ENCODE measurements around the gene UACA.

UACA gene

DNA sequence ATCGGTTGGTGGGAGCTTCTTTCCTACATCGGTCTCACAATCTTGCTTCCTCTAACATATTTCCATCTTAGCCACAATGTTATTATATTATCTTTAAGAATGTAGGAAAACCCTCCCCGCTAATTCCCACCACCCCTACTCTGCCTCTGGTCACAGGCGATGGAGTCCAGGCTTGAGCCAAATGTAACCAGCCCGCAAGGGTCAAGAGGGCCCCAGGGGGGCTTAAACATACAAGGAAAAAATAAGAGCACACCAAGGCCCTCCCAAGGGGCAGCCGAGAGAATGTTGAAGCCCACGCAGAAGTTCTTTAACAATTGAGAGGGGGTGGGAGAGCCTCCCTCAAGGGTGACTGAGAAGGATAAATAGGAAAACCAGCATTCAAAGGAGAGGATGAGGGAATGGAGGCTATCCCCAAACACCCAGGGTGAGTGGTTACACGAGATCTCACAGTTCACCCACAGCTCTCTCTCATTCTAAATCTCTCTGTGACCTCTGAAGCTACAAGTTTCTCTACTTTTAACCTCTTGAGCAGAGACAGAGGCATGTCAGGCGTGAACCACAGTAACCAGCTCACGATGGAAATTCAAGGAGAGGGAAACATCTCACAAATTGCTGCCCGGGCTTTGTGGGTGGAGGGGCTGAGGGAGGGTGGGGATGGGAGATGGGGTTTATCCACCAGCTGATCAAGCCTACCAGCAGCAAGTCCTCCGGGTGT lies 31.4 kb upstream of the UACA start:
- Histone ChIP-seq H3K9me3 (ENCODE audit: insufficient read depth, low read depth, low read length) (no peaks in the 10 kb centered on the region), H3K36me3 (ENCODE audit: insufficient read depth, low read length) (no peaks in the 10 kb centered on the region), H3K4me3 (ENCODE audit: low read length, poor library complexity, severe bottlenecking) (no peak overlapping the region), H3K27me3 (ENCODE audit: insufficient read depth, low read length, poor library complexity, severe bottlenecking) (no peaks in the 10 kb centered on the region), H2AFZ (ENCODE audit: low read length) (no peak overlapping the region), H3F3A (ENCODE audit: low read depth) (no peaks in the 10 kb centered on the region), H3K79me2 (ENCODE audit: insufficient read depth, low read length) (no peaks in the 10 kb centered on the region), H3K4me2 (ENCODE audit: low read depth, low read length, poor library complexity, severe bottlenecking) (no peak overlapping the region), H4K20me1 (ENCODE audit: insufficient read depth, low read length, poor library complexity, severe bottlenecking) (no peaks in the 10 kb centered on the region), H3K4me1 (ENCODE audit: insufficient read depth, low read length, poor library complexity, severe bottlenecking) (no peaks in the 10 kb centered on the region), H3K9me2 (replicated peaks; ENCODE audit: low read depth, low read length) (no peaks in the 10 kb centered on the region), H3K9ac (ENCODE audit: low read depth, low read length, poor library complexity, severe bottlenecking) (no peak overlapping the region)
- TF ChIP-seq, protein P1, sequence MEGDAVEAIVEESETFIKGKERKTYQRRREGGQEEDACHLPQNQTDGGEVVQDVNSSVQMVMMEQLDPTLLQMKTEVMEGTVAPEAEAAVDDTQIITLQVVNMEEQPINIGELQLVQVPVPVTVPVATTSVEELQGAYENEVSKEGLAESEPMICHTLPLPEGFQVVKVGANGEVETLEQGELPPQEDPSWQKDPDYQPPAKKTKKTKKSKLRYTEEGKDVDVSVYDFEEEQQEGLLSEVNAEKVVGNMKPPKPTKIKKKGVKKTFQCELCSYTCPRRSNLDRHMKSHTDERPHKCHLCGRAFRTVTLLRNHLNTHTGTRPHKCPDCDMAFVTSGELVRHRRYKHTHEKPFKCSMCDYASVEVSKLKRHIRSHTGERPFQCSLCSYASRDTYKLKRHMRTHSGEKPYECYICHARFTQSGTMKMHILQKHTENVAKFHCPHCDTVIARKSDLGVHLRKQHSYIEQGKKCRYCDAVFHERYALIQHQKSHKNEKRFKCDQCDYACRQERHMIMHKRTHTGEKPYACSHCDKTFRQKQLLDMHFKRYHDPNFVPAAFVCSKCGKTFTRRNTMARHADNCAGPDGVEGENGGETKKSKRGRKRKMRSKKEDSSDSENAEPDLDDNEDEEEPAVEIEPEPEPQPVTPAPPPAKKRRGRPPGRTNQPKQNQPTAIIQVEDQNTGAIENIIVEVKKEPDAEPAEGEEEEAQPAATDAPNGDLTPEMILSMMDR (conservative IDR thresholded peaks at IDR 0.05; ENCODE audit: low read length), result no peak
- no peak for TF ChIP-seq EZH2phosphoT487 (IDR thresholded peaks at IDR 0.05; ENCODE audit: borderline replicate concordance)

DNA sequence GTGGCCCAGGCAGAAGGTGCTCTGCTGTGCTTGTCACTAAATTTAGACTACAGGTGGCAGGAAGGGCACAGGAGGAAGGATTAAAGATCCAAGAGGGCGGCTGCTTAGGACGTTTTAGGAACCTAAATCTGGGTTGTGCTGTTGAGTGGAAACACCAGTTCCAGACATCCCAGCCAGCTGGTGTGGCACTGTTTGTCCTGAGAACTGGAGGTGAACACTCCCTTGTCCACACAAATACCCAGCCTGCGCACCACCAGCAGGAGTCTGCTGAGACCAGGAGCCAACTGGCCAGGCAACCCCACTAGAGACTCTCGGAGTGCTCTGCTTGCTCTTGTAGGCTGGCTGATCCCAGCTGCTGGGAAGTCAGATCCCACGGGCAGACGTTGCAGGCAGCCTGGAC lies 30.3 kb upstream of the UACA start:
- TF ChIP-seq, protein P1 (conservative IDR thresholded peaks at IDR 0.05; ENCODE audit: low read length), result no peak
- TF ChIP-seq EZH2phosphoT487 (IDR thresholded peaks at IDR 0.05; ENCODE audit: borderline replicate concordance), result no peak
- no peaks in the 10 kb centered on the region for H3K36me3 ChIP-seq (ENCODE audit: insufficient read depth, low read length)
- H3K9me2 ChIP-seq (replicated peaks; ENCODE audit: low read depth, low read length), result no peaks in the 10 kb centered on the region
- no peaks in the 10 kb centered on the region for H3K4me1 ChIP-seq (ENCODE audit: insufficient read depth, low read length, poor library complexity, severe bottlenecking)
- H3F3A ChIP-seq (ENCODE audit: low read depth), result no peaks in the 10 kb centered on the region
- no peak overlapping the region for H3K9ac ChIP-seq (ENCODE audit: low read depth, low read length, poor library complexity, severe bottlenecking)
- H4K20me1 ChIP-seq (ENCODE audit: insufficient read depth, low read length, poor library complexity, severe bottlenecking), result no peaks in the 10 kb centered on the region
- no peaks in the 10 kb centered on the region for H3K79me2 ChIP-seq (ENCODE audit: insufficient read depth, low read length)
- no peaks in the 10 kb centered on the region for H3K27me3 ChIP-seq (ENCODE audit: insufficient read depth, low read length, poor library complexity, severe bottlenecking)
- H2AFZ ChIP-seq (ENCODE audit: low read length), result no peak overlapping the region
- H3K4me3 ChIP-seq (ENCODE audit: low read length, poor library complexity, severe bottlenecking), result no peak overlapping the region
- H3K9me3 ChIP-seq (ENCODE audit: insufficient read depth, low read depth, low read length), result no peaks in the 10 kb centered on the region
- H3K4me2 ChIP-seq (ENCODE audit: low read depth, low read length, poor library complexity, severe bottlenecking), result no peak overlapping the region

DNA sequence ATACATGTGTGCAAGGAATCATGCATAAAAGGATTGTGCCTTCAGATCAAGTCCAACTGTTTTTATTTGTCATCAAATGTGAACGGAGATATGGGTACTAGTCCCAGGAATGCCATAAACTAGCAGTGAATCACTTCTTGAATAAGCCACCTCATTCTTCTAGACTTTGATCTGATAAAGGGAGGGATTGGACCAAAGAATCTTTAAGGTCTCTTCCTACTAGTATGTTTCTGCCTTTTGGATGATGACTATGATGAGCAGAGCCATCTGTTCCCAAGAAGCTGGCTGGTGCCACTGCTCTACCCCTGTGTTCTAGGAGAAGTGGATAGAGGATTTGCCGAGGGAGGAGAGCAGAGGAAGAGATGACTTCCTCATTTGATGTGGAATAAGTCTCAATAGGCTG lies 28.8 kb upstream of the UACA start:
- H3F3A ChIP-seq (ENCODE audit: low read depth), result no peaks in the 10 kb centered on the region
- no peak overlapping the region for H2AFZ ChIP-seq (ENCODE audit: low read length)
- H3K36me3 ChIP-seq (ENCODE audit: insufficient read depth, low read length), result no peaks in the 10 kb centered on the region
- H3K4me2 ChIP-seq (ENCODE audit: low read depth, low read length, poor library complexity, severe bottlenecking), result no peak overlapping the region
- no peak overlapping the region for H3K9ac ChIP-seq (ENCODE audit: low read depth, low read length, poor library complexity, severe bottlenecking)
- H3K9me2 ChIP-seq (replicated peaks; ENCODE audit: low read depth, low read length), result no peaks in the 10 kb centered on the region
- no peak for TF ChIP-seq EZH2phosphoT487 (IDR thresholded peaks at IDR 0.05; ENCODE audit: borderline replicate concordance)
- H3K27me3 ChIP-seq (ENCODE audit: insufficient read depth, low read length, poor library complexity, severe bottlenecking), result no peaks in the 10 kb centered on the region
- H3K79me2 ChIP-seq (ENCODE audit: insufficient read depth, low read length), result no peaks in the 10 kb centered on the region
- no peaks in the 10 kb centered on the region for H3K4me1 ChIP-seq (ENCODE audit: insufficient read depth, low read length, poor library complexity, severe bottlenecking)
- no peak overlapping the region for H3K4me3 ChIP-seq (ENCODE audit: low read length, poor library complexity, severe bottlenecking)
- no peaks in the 10 kb centered on the region for H4K20me1 ChIP-seq (ENCODE audit: insufficient read depth, low read length, poor library complexity, severe bottlenecking)
- H3K9me3 ChIP-seq (ENCODE audit: insufficient read depth, low read depth, low read length), result no peaks in the 10 kb centered on the region

DNA sequence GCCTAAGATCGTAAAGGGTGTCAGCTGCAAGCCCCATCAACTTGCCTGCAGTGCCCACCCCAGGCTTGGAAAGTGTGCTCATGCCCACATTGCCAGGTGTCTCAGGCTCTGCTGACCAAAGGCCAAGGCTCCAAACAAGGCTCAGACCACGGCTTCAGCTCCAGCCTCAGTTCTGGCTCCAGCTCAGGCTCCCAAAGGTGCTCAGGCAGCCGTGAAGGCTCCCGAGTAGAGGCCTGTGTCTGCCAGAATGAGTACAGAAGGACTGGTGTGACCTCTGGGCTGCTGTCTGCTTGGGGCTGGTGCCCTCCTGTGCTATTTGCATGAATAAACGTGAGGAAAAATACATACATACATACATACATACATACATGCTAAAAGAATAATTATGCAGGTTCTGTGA lies 27.9 kb upstream of the UACA start:
- no peaks in the 10 kb centered on the region for H3K9me2 ChIP-seq (replicated peaks; ENCODE audit: low read depth, low read length)
- no peaks in the 10 kb centered on the region for H4K20me1 ChIP-seq (ENCODE audit: insufficient read depth, low read length, poor library complexity, severe bottlenecking)
- TF ChIP-seq EZH2phosphoT487 (IDR thresholded peaks at IDR 0.05; ENCODE audit: borderline replicate concordance), result no peak
- TF ChIP-seq, protein P1 (conservative IDR thresholded peaks at IDR 0.05; ENCODE audit: low read length), result no peak
- no peaks in the 10 kb centered on the region for H3K27me3 ChIP-seq (ENCODE audit: insufficient read depth, low read length, poor library complexity, severe bottlenecking)
- H3K4me1 ChIP-seq (ENCODE audit: insufficient read depth, low read length, poor library complexity, severe bottlenecking), result no peaks in the 10 kb centered on the region
- H3K79me2 ChIP-seq (ENCODE audit: insufficient read depth, low read length), result no peaks in the 10 kb centered on the region
- H3K36me3 ChIP-seq (ENCODE audit: insufficient read depth, low read length), result no peaks in the 10 kb centered on the region
- H3K9me3 ChIP-seq (ENCODE audit: insufficient read depth, low read depth, low read length), result no peaks in the 10 kb centered on the region
- H2AFZ ChIP-seq (ENCODE audit: low read length), result no peak overlapping the region
- H3K4me2 ChIP-seq (ENCODE audit: low read depth, low read length, poor library complexity, severe bottlenecking), result no peak overlapping the region
- no peak overlapping the region for H3K4me3 ChIP-seq (ENCODE audit: low read length, poor library complexity, severe bottlenecking)
- no peaks in the 10 kb centered on the region for H3F3A ChIP-seq (ENCODE audit: low read depth)
- H3K9ac ChIP-seq (ENCODE audit: low read depth, low read length, poor library complexity, severe bottlenecking), result peak overlapping the region; percentile 38
